Vagina (tissue), 2 donors: ENCODE results near the gene WNT9B. TPM values are rescaled to one million over a fixed set of nuclear protein-coding genes. Genes with fewer than 3 reads are reported as not detected.

Experiments used
- DNase-seq, 2 donors: peaks; one replicate each; pipeline ENCODE4 v3.0.0-alpha.2; 2017; ENCODE audit errors: extremely low spot score in 2 of 2
- H3K27ac ChIP-seq: fragments of 200-600 bp; sonication (generic); one replicate; pipeline ENCODE4 v1.5.1; 2019
- H3K27me3 ChIP-seq: fragments of 200-600 bp; sonication (generic); one replicate; pipeline ENCODE4 v1.5.1; 2019
- H3K36me3 ChIP-seq, 2 donors: fragments of 200-600 bp; sonication (generic); one replicate each; pipeline ENCODE4 v1.5.1; 2017 to 2019
- H3K4me1 ChIP-seq: fragments of 200-600 bp; sonication (generic); one replicate; pipeline ENCODE4 v1.5.1; 2019
- H3K4me3 ChIP-seq, 2 donors: fragments of 200-600 bp; sonication (generic); 1 replicate in 1 of 2; 2 replicates in 1 of 2; pipeline ENCODE4 v1.5.1; 2016 to 2019
- H3K9me3 ChIP-seq: fragments of 200-600 bp; sonication (generic); one replicate; pipeline ENCODE4 v1.5.1; 2019
- CTCF ChIP-seq, 3 experiments: fragments of 450-650 bp in 2 of 3; fragments of 200-600 bp in 1 of 3; sonication (generic) in 1 of 3; IDR thresholded peaks; one replicate each; pipeline ENCODE4 v1.5.1; 2017 to 2019; ENCODE audit warnings: antibody characterized with exemption in 3 of 3, mild to moderate bottlenecking in 2 of 3, moderate library complexity in 2 of 3
- POLR2A ChIP-seq, 2 donors: fragments of 450-650 bp; IDR thresholded peaks; one replicate each; pipeline ENCODE4 v1.6.1; 2017; ENCODE audit warnings: antibody characterized with exemption in 2 of 2, mild to moderate bottlenecking in 2 of 2, moderate library complexity in 2 of 2
- POLR2AphosphoS5 ChIP-seq, 2 donors: sonication (generic); formaldehyde crosslinking; IDR thresholded peaks; one replicate each; pipeline ENCODE4 v1.9.0; 2017; ENCODE audit warnings: antibody characterized with exemption in 2 of 2, mild to moderate bottlenecking in 2 of 2, low read depth in 1 of 2; ENCODE audit not compliant: insufficient read depth in 1 of 2
- intact Hi-C: fragments of 100-400 bp; cut with DNase I; formaldehyde crosslinking; loops from one replicate; pipeline ENCODE4 v1.15.1; 2023
- total RNA-seq: library from RNA; depleted of rRNA; stranded (reverse); fragments of >200 nt; gene quantifications from one replicate; pipeline ENCODE4 v1.2.3, GENCODE V29; 2016

The WNT9B gene
- total RNA-seq, 1 donor from 2014 or later, result not detected

DNA sequence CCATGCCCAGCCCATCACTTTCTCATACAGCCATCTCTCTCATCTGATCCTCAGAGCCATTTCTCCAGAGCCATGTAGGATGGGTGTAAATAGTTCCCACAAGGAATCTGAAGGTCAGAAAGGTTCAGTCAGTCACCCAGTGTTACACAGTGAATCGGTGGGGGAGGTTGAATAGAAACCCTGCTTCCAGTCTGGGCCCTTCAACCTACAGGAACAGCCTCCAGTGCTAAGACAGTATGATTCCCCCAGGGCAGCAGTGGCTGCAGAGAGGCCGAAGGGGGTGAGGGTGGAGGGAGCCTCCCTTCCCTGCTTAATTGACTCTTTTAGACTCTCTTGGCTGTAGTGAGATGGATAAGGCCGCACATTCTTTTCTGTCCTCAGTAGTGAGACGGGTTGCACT, 3.6 kb downstream of the WNT9B start:
- Histone ChIP-seq H3K4me1 (peaks cover 6% of the 10 kb centered on the region), H3K36me3 (no peaks in the 10 kb centered on the region), H3K4me3 (no peak overlapping the region), H3K27ac (no peak overlapping the region), H3K27me3 (no peaks in the 10 kb centered on the region), H3K9me3 (no peaks in the 10 kb centered on the region)
- no peak for DNase-seq
- intact Hi-C loops, result no loop called here
- no peak for TF ChIP-seq CTCF (IDR thresholded peaks at IDR 0.05)
- TF ChIP-seq POLR2AphosphoS5 (IDR thresholded peaks at IDR 0.05; ENCODE audit: insufficient read depth in 1 of 2, low read depth in 1 of 2), result no peak
- TF ChIP-seq POLR2A (IDR thresholded peaks at IDR 0.05), result no peak

- intact Hi-C loops, result no loop called here
- no peaks in the 10 kb centered on the region for H3K9me3 ChIP-seq
- H3K4me3 ChIP-seq, result no peak overlapping the region
- H3K36me3 ChIP-seq, result no peaks in the 10 kb centered on the region
- H3K27ac ChIP-seq, result no peak overlapping the region
- no peak for TF ChIP-seq CTCF (IDR thresholded peaks at IDR 0.05)
- TF ChIP-seq POLR2AphosphoS5 (IDR thresholded peaks at IDR 0.05; ENCODE audit: insufficient read depth in 1 of 2, low read depth in 1 of 2), result no peak
- TF ChIP-seq POLR2A (IDR thresholded peaks at IDR 0.05), result no peak
- H3K27me3 ChIP-seq, result no peaks in the 10 kb centered on the region
- no peak for DNase-seq
- H3K4me1 ChIP-seq, result no peaks in the 10 kb centered on the region
Observed at GRCh38 chr17:46857600-46857999, 6.2 kb downstream of the WNT9B start.

GRCh38 chr17:46859996-46860395, 8.6 kb downstream of the WNT9B start:
- no peak for DNase-seq
- no peak overlapping the region for H3K27ac ChIP-seq
- intact Hi-C loops, result no loop called here
- no peaks in the 10 kb centered on the region for H3K9me3 ChIP-seq
- H3K36me3 ChIP-seq, result no peaks in the 10 kb centered on the region
- TF ChIP-seq CTCF (IDR thresholded peaks at IDR 0.05), result no peak
- TF ChIP-seq POLR2AphosphoS5 (IDR thresholded peaks at IDR 0.05; ENCODE audit: insufficient read depth in 1 of 2, low read depth in 1 of 2), result no peak
- TF ChIP-seq POLR2A (IDR thresholded peaks at IDR 0.05), result no peak
- H3K4me1 ChIP-seq, result no peaks in the 10 kb centered on the region
- no peaks in the 10 kb centered on the region for H3K27me3 ChIP-seq
- no peak overlapping the region for H3K4me3 ChIP-seq

DNA sequence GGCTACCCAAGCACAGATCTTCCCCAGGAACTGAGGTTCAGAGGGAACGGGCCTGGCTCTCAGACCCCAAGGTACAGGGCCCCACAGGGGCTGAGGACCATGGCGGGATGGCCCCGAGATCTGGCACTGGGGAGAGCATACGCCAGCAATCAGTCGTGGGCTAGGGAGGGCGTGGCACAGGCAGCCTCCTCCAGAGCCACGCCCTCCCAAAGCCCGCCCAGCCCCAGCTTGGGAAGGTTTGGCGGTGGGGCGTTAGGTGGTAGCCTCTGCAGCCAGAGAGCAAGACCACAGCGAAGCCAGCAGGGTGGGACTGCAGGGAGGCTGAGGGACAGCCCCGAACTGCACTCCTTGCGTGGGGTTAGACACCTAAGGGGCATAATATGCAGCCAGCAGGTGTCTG, 11.6 kb downstream of the WNT9B start:
- H3K27ac ChIP-seq, result no peak overlapping the region
- H3K27me3 ChIP-seq, result no peaks in the 10 kb centered on the region
- H3K9me3 ChIP-seq, result no peaks in the 10 kb centered on the region
- no peak overlapping the region for H3K4me3 ChIP-seq
- TF ChIP-seq CTCF (IDR thresholded peaks at IDR 0.05), result no peak
- TF ChIP-seq POLR2AphosphoS5 (IDR thresholded peaks at IDR 0.05; ENCODE audit: insufficient read depth in 1 of 2, low read depth in 1 of 2), result no peak
- TF ChIP-seq POLR2A (IDR thresholded peaks at IDR 0.05), result no peak
- H3K36me3 ChIP-seq, result no peaks in the 10 kb centered on the region
- DNase-seq, result no peak
- intact Hi-C loops, result no loop called here
- H3K4me1 ChIP-seq, result no peaks in the 10 kb centered on the region

GRCh38 chr17:46863383-46864121, 12.2 kb downstream of the WNT9B start:
- intact Hi-C loops, result no loop called here
- H3K27me3 ChIP-seq, result no peaks in the 10 kb centered on the region
- no peak for TF ChIP-seq POLR2A (IDR thresholded peaks at IDR 0.05)

More at GRCh38 chr17:46863383-46864121, 12.2 kb downstream of the WNT9B start:
- no peaks in the 10 kb centered on the region for H3K4me1 ChIP-seq
- no peaks in the 10 kb centered on the region for H3K36me3 ChIP-seq
- DNase-seq, result no peak
- H3K4me3 ChIP-seq, result no peak overlapping the region
- H3K27ac ChIP-seq, result no peak overlapping the region
- no peaks in the 10 kb centered on the region for H3K9me3 ChIP-seq
